GM12878 (cell line): ENCODE data around the gene ESRRG. TPM values are rescaled to one million over a fixed set of nuclear protein-coding genes. Genes with fewer than 3 reads are reported as not detected.

ENCODE experiments used
- ATAC-seq: fragments of 200-7000 bp; cut with Tn5 transposase; 3 replicates; pipeline ENCODE4 v1.9.1; 2020; ENCODE audit warnings: mild to moderate bottlenecking, moderate library complexity
- BruUV-seq: library from RNA; stranded (reverse); fragments of 400-500 nt; replicated peaks from 2 replicates; lab custom pipeline; 2021; lab: Mats Ljungman, UMichigan
- CTCF ChIA-PET: fragments of 300-600 bp; sonication (Branson Sonifier 250); formaldehyde crosslinking; extraction: SDS; loops from one replicate; lab custom pipeline; 2021; ENCODE audit warnings: inconsistent platforms; lab: Yijun Ruan, JAX
- POLR2A ChIA-PET: fragments of 350-600 bp; formaldehyde crosslinking; extraction: SDS; loops from one replicate; lab custom pipeline; 2021; ENCODE audit warnings: inconsistent platforms; lab: Charles Lee
- RAD21 ChIA-PET: fragments of 300-600 bp; sonication (Branson Sonifier 250); formaldehyde crosslinking; loops from one replicate; lab custom pipeline; 2023; ENCODE audit warnings: antibody characterized with exemption; ENCODE audit not compliant: unreplicated experiment; lab: Charles Lee
- SMC1A ChIA-PET: fragments of 300-600 bp; sonication (Branson Sonifier 250); formaldehyde crosslinking; loops from one replicate; lab custom pipeline; 2023; ENCODE audit not compliant: unreplicated experiment, uncharacterized antibody; lab: Charles Lee
- DNase-seq: peaks from one replicate; pipeline ENCODE4 v3.0.0-alpha.2; 2011; ENCODE audit warnings: low read depth, low spot score
- FAIRE-seq: peaks from 3 replicates; lab custom pipeline; 2011; peaks lifted over from hg19 to GRCh38; lab: Jason Lieb, UNC
- H2AFZ ChIP-seq: 2 replicates; pipeline ENCODE4 v1.6.0; 2011; ENCODE audit warnings: low read depth, low read length, control low read depth; ENCODE audit not compliant: control insufficient read depth
- H3K27ac ChIP-seq: 2 replicates; pipeline ENCODE4 v1.5.1; 2011; ENCODE audit warnings: control low read depth; ENCODE audit not compliant: control insufficient read depth, insufficient read depth
- H3K27me3 ChIP-seq, 2 experiments: replicated peaks in 1 of 2; 2 replicates each; pipeline versions ENCODE4 v1.6.0 to v1.6.1; 2011; ENCODE audit warnings: low read length in 1 of 2; ENCODE audit not compliant: control insufficient read depth in 2 of 2, insufficient read depth in 2 of 2
- H3K36me3 ChIP-seq, 2 experiments: 2 replicates each; pipeline ENCODE4 v1.5.1; 2011; ENCODE audit warnings: low read length in 1 of 2; ENCODE audit not compliant: control insufficient read depth in 2 of 2, insufficient read depth in 2 of 2
- H3K4me1 ChIP-seq: 2 replicates; pipeline ENCODE4 v1.6.1; 2011; ENCODE audit warnings: mild to moderate bottlenecking, low read length, moderate library complexity, mixed read lengths; ENCODE audit not compliant: control insufficient read depth, insufficient read depth
- H3K4me2 ChIP-seq: 2 replicates; pipeline ENCODE4 v1.6.0; 2011; ENCODE audit warnings: control low read depth; ENCODE audit not compliant: control insufficient read depth, insufficient read depth
- H3K4me3 ChIP-seq: fragments of 200-600 bp; sonication (generic); 2 replicates; pipeline ENCODE4 v1.5.1; 2016
- H3K79me2 ChIP-seq: 2 replicates; pipeline ENCODE4 v1.6.0; 2011; ENCODE audit warnings: low read length; ENCODE audit not compliant: control insufficient read depth, insufficient read depth
- H3K9ac ChIP-seq: 2 replicates; pipeline ENCODE4 v1.8.0; 2011; ENCODE audit warnings: low read length, control low read depth, mixed read lengths; ENCODE audit not compliant: control insufficient read depth, insufficient read depth
- H3K9me3 ChIP-seq: replicated peaks from 3 replicates; pipeline ENCODE4 v1.5.1; 2011; ENCODE audit warnings: mild to moderate bottlenecking, low read length; ENCODE audit not compliant: control insufficient read depth, insufficient read depth
- H4K20me1 ChIP-seq: 2 replicates; pipeline ENCODE4 v1.6.0; 2011; ENCODE audit not compliant: control insufficient read depth, insufficient read depth
- BHLHE40 ChIP-seq, 2 experiments: fragments of 450-650 bp in 1 of 2; IDR thresholded peaks; 2 replicates each; pipeline ENCODE4 v1.6.1; 2011 to 2017; ENCODE audit warnings: low read depth in 2 of 2, borderline replicate concordance in 1 of 2, improper control_type of control experiment in 1 of 2, low read length in 1 of 2, mild to moderate bottlenecking in 1 of 2
- CBX3 ChIP-seq: fragments of 200-600 bp; sonication (generic); IDR thresholded peaks from 2 replicates; pipeline ENCODE4 v1.6.1; 2016; ENCODE audit warnings: low read depth, borderline replicate concordance
- CREM ChIP-seq: IDR thresholded peaks from 2 replicates; pipeline ENCODE4 v1.6.1; 2014; ENCODE audit warnings: antibody characterized with exemption, low read depth
- HDGF ChIP-seq: fragments of 450-650 bp; IDR thresholded peaks from 2 replicates; pipeline ENCODE4 v1.6.1; 2016; ENCODE audit warnings: antibody characterized with exemption
- NBN ChIP-seq: fragments of 450-650 bp; IDR thresholded peaks from 2 replicates; pipeline ENCODE4 v1.6.1; 2016
- NFIC ChIP-seq: IDR thresholded peaks from 2 replicates; pipeline ENCODE4 v1.6.1; 2012; ENCODE audit warnings: low read depth, mild to moderate bottlenecking, inconsistent platforms, low read length, moderate library complexity
- YY1 ChIP-seq: IDR thresholded peaks from 2 replicates; pipeline ENCODE4 v1.6.1; 2011; ENCODE audit warnings: low read depth, mild to moderate bottlenecking, low read length
- WGBS: methylation state at CpG from one replicate; pipeline ENCODE4 v1.1.6; 2016; ENCODE audit warnings: low lambda C conversion rate; ENCODE audit not compliant: insufficient replicate concordance, insufficient coverage; ENCODE audit errors: missing lambda C conversion rate; 5-methylcytosine and 5-hydroxymethylcytosine counted together
- in situ Hi-C: fragments of 300-500 bp; cut with MboI; formaldehyde crosslinking; loops from 9 replicates; pipeline ENCODE4 v1.14.3; 2018; ENCODE audit warnings: mixed read lengths
- intact Hi-C: fragments of 100-400 bp; cut with micrococcal nuclease; formaldehyde crosslinking; loops from one replicate; pipeline ENCODE4 v1.14.2; 2022; ENCODE audit not compliant: unreplicated experiment
- polyA plus RNA-seq, 11 experiments: library from polyadenylated mRNA; depleted of rRNA in 4 of 11; unstranded in 6 of 11; stranded (reverse) in 5 of 11; fragments of >200 nt; fragmentation: Nextera tagmentation in 4 of 11; fragmentation: Illumina TruSeq in 1 of 11; extraction: Ambion mirVana in 4 of 11; extraction: Trizol in 1 of 11; gene quantifications; 1 replicate in 1 of 11; 2 replicates in 10 of 11; pipeline versions ENCODE4 v1.2.1 to v1.2.3, GENCODE V29; 2011 to 2016; ENCODE audit warnings: inconsistent platforms in 2 of 11, missing spikeins in 2 of 11, low read depth in 1 of 11
- total RNA-seq, 4 experiments: library from RNA; depleted of rRNA in 3 of 4; stranded (reverse); fragments of >200 nt in 3 of 4; fragmentation: Illumina TruSeq in 1 of 4; extraction: Trizol in 1 of 4; gene quantifications; 2 replicates each; pipeline versions ENCODE4 v1.2.1 to v1.2.3, GENCODE V29; 2013 to 2021
- TF ChIP-seq, protein P1 (sequence below): IDR thresholded peaks from 2 replicates; pipeline ENCODE4 v1.6.1; 2012; ENCODE audit warnings: improper control_type of control experiment, low read depth, low read length; ENCODE audit not compliant: insufficient replicate concordance

ESRRG gene
- total and polyA plus RNA-seq, 10 of the 15 experiments (the other 5 are each of a cell fraction or from before 2014, with no cell fraction given): 0.03 TPM; not detected in 9

DNA sequence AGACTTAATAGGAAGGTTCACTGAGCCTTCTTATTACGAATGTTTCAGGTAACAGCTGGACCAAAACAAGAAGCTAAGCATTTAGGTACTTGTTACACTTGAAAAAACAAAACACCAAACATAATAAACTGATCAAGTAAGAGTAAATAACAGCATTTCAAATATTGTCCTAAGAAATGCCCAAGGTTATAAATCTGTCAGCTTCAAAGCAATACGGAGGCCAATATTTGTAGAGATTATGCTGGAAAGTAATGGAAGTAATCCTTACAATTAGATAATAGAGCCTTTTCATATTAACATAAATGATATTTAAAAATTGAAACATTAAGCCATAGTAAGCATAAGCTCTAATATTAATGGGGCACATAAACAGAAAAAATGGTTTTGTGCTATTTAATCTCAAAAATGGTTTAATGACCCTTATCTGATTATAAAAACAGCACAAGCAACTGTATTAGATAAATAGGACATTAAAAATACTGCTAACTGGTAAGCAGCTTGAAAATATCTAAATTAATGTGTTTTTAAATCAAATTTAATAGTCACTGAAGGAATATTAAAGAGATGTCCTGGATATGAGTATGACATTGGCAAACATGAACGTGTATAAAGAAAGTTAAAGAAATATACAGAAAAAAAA is 256.9 kb downstream of the ESRRG start:
- Histone ChIP-seq H3K36me3 (no peaks in the 10 kb centered on the region), H4K20me1 (no peaks in the 10 kb centered on the region), H3K9ac (no peak overlapping the region), H3K9me3 (no peaks in the 10 kb centered on the region), H3K27ac (no peak overlapping the region), H3K4me2 (no peak overlapping the region), H2AFZ (no peak overlapping the region), H3K4me3 (no peak overlapping the region), H3K4me1 (no peaks in the 10 kb centered on the region), H3K79me2 (no peaks in the 10 kb centered on the region), H3K27me3 (no peaks in the 10 kb centered on the region)
- ChIA-PET SMC1A (interaction anchor here (0.8 kb wide), 2 partner anchors 90 to 302 kb away, joined by 3 read pairs; no protein-coding TSS in a partner anchor), RAD21 (no interaction called here), CTCF (no interaction called here), POLR2A (no interaction called here)
- in situ Hi-C loops (no loop called here), intact Hi-C loops (no loop called here)
- DNase-seq (no peak), ATAC-seq (no peak), FAIRE-seq (no peak)
- no TSS peak for BruUV-seq
- 24% methylated on average over 3 of the region's 3 CpGs for WGBS
- TF ChIP-seq NFIC (no peak), NBN (no peak), CBX3 (no peak), YY1 (no peak), BHLHE40 (IDR thresholded peaks at IDR 0.05; ENCODE audit: borderline replicate concordance in 1 of 2, low read depth in 2 of 2, low read length in 1 of 2) (no peak), CREM (no peak), HDGF (no peak)
- TF ChIP-seq, protein P1, sequence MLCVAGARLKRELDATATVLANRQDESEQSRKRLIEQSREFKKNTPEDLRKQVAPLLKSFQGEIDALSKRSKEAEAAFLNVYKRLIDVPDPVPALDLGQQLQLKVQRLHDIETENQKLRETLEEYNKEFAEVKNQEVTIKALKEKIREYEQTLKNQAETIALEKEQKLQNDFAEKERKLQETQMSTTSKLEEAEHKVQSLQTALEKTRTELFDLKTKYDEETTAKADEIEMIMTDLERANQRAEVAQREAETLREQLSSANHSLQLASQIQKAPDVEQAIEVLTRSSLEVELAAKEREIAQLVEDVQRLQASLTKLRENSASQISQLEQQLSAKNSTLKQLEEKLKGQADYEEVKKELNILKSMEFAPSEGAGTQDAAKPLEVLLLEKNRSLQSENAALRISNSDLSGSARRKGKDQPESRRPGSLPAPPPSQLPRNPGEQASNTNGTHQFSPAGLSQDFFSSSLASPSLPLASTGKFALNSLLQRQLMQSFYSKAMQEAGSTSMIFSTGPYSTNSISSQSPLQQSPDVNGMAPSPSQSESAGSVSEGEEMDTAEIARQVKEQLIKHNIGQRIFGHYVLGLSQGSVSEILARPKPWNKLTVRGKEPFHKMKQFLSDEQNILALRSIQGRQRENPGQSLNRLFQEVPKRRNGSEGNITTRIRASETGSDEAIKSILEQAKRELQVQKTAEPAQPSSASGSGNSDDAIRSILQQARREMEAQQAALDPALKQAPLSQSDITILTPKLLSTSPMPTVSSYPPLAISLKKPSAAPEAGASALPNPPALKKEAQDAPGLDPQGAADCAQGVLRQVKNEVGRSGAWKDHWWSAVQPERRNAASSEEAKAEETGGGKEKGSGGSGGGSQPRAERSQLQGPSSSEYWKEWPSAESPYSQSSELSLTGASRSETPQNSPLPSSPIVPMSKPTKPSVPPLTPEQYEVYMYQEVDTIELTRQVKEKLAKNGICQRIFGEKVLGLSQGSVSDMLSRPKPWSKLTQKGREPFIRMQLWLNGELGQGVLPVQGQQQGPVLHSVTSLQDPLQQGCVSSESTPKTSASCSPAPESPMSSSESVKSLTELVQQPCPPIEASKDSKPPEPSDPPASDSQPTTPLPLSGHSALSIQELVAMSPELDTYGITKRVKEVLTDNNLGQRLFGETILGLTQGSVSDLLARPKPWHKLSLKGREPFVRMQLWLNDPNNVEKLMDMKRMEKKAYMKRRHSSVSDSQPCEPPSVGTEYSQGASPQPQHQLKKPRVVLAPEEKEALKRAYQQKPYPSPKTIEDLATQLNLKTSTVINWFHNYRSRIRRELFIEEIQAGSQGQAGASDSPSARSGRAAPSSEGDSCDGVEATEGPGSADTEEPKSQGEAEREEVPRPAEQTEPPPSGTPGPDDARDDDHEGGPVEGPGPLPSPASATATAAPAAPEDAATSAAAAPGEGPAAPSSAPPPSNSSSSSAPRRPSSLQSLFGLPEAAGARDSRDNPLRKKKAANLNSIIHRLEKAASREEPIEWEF: no peak
